Spleen (tissue), 7 donors: Measurements from ENCODE around the gene ALPK3.

Source experiments
- POLR2A ChIP-seq, 3 donors: fragments of 450-650 bp; IDR thresholded peaks; one replicate each; pipeline ENCODE4 v1.5.1; 2017; ENCODE audit warnings: antibody characterized with exemption in 3 of 3, mild to moderate bottlenecking in 1 of 3
- TF ChIP-seq, protein P1 (sequence below), 11 experiments: fragments of 200-600 bp in 7 of 11; fragments of 450-650 bp in 4 of 11; sonication (generic) in 4 of 11; IDR thresholded peaks in 8 of 11; conservative IDR thresholded peaks in 3 of 11; 1 replicate in 7 of 11; 2 replicates in 4 of 11; pipeline versions ENCODE4 v1.4.0 to v1.8.0; 2016 to 2021; ENCODE audit warnings: antibody characterized with exemption in 11 of 11, inconsistent platforms in 4 of 11, mild to moderate bottlenecking in 1 of 11
- donor health status: DM: no; HTN: no; CAD: no; lungs with moderate emphysema.
- donor health status: DM: no; HTN: no; CAD: no.
- donor health status: DM: no; HTN: no; CAD: no.

DNA sequence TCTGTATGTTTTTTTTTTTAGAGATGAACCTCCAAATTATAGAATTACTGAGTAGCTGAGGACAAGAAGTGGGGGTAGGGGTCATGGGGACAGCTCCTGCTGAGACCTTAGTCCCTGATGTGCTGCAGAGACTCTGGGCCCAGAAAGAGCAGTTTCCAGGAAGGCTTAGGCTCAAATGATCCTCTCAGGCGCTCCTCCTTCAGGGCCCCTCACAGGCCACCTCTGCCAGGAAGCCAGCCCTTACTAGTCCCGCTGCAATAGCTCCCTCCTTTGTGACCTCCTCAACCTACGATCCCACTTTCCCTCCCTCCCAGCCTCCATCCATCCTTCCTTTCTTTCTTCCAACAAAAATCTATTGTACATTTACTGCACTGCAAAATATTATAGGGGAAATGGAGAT lies 91.9 kb downstream of the ALPK3 start:
- TF ChIP-seq POLR2A (IDR thresholded peaks at IDR 0.05): no peak
- TF ChIP-seq, protein P1, sequence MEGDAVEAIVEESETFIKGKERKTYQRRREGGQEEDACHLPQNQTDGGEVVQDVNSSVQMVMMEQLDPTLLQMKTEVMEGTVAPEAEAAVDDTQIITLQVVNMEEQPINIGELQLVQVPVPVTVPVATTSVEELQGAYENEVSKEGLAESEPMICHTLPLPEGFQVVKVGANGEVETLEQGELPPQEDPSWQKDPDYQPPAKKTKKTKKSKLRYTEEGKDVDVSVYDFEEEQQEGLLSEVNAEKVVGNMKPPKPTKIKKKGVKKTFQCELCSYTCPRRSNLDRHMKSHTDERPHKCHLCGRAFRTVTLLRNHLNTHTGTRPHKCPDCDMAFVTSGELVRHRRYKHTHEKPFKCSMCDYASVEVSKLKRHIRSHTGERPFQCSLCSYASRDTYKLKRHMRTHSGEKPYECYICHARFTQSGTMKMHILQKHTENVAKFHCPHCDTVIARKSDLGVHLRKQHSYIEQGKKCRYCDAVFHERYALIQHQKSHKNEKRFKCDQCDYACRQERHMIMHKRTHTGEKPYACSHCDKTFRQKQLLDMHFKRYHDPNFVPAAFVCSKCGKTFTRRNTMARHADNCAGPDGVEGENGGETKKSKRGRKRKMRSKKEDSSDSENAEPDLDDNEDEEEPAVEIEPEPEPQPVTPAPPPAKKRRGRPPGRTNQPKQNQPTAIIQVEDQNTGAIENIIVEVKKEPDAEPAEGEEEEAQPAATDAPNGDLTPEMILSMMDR (IDR thresholded peaks at IDR 0.05 in 8 of 11, conservative IDR thresholded peaks at IDR 0.05 in 3 of 11): no peak
